Measurements from ENCODE around the gene SUSD2.
A peak's percentile ranks its signal among the peaks of the same experiment; 100 is the strongest.
"Not testable (repeated sequence)": the region's sequence is repeated elsewhere in the genome, so short reads cannot be mapped to it uniquely, and the experiment has no call there.

SUSD2 gene, protein sequence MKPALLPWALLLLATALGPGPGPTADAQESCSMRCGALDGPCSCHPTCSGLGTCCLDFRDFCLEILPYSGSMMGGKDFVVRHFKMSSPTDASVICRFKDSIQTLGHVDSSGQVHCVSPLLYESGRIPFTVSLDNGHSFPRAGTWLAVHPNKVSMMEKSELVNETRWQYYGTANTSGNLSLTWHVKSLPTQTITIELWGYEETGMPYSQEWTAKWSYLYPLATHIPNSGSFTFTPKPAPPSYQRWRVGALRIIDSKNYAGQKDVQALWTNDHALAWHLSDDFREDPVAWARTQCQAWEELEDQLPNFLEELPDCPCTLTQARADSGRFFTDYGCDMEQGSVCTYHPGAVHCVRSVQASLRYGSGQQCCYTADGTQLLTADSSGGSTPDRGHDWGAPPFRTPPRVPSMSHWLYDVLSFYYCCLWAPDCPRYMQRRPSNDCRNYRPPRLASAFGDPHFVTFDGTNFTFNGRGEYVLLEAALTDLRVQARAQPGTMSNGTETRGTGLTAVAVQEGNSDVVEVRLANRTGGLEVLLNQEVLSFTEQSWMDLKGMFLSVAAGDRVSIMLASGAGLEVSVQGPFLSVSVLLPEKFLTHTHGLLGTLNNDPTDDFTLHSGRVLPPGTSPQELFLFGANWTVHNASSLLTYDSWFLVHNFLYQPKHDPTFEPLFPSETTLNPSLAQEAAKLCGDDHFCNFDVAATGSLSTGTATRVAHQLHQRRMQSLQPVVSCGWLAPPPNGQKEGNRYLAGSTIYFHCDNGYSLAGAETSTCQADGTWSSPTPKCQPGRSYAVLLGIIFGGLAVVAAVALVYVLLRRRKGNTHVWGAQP

DNA sequence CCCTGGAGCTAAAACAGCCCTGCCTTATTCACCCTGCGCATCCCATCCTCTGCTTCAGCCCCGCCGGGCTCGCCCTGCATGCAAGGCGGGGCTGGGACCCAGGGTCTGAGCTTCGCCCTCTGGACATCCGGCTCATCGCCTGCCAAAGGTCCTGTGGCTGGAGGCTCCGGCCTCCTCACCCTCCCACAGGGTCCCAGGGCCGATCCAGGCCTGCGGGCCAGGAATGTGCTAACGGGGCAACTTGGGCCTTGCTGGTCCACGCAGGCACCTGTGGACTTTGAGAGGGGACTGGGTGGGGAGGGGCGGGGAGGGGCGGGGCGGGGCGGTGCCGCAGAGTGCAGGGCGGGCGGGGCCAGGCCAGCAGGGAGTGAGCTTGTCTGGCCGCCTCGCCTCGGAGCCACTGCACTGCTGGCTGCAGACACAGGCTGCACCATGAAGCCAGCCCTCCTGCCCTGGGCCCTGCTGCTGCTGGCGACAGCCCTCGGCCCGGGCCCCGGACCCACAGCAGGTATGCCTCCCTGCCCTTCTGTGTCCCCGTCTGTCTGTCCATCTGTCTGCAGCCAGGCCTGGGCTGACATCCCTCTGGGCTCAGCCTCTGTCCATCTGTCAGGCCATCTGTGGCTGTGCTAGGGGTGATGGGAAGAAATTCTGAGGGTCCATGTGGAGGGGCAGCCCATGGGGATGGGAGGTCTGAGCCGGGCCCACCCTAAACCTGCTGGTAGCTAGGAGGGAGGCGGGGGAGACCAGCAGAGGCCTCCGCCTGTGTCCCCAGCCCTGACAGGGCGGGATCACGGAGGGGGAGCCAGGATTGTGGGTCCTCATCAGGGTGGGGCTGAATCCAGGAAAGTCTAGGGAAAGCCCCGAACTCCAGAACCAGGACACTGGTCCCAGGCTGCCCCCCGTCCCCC, at the start of gene SUSD2:
Gene SUSD2, plus strand, starts transcription at position 400 of the 908 bp plus-strand sequence. Its CDS starts 33 bp downstream, at position 433.
- DNase-seq (ENCODE audit: low read depth), result no peak

DNA sequence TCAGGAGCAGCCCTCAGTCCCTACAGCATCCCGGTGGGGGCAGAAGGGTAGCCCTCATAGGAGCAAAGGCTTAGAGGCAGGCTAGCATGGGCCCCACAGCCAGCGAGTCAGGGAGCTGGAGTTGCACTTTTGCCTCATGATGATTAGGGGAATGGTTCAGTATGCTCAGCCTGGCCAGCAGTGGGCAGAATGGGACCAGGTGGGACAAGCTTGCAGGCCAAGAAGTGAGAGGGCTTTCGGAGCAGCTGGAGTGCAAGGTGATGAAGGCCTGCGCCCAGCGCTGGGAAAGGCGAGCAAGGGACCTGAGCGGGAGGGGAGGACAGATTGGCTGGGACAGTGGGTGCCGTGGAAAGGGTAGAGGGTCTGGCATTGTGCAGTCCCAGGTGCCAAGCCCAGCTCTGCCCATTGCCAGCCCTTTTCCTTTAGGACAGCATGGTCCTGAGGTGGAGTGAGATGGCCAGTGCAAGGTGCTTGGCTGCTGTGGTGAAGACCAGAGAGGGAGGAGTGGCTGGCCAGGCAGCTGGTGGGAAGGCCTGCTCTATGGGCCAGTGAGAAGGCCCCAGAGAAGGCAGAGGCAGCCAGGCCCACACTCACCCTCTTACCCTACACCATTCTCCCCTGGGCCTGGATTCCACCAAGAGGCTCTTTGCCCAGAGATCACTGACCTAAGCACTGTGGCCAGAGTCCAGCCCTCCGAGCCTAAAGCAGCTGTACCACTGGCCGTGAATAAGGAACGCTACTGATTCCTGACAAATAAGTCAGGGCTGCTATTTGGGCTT, 47.9 kb upstream of the SUSD2 start:
- DNase-seq (ENCODE audit: low read depth), result peak; percentile 37

DNA sequence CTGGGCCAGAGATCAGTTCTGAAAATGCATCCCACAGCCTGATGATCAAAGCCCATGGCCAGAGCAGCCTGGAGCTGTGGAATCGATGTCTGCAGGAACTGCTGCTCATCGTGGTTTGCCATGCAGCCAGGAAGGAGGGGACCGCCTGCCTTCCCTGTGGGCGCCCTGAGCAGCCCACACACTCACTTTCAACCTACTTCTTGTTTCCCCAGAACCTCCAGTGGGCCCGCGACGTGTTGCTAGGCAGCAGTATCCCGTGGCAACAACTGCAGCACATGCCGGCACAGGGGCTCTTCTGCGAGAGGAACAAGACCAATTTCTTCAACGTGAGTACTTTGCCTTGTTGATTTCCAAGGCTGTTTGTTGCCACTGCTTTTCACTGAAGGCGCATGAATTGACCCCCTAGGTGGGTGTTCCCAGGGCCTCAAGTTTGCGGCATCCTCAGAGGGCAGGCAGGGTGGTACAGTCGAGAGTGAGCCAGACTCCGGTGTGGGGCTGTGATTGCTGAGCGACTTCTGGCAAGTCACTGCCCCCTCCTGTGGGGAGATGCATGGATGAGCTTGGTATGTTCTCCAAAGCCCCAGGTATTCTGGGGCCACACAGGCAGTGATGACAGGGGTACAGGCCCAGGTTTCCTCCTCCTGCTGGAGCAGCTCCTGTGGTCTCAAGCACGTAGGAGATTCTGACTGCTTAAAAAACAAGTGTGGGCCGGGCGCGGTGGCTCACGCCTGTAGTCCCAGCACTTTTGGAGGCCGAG, 47.0 kb upstream of the SUSD2 start:
- peak; percentile 35 for DNase-seq (ENCODE audit: low read depth)

DNA sequence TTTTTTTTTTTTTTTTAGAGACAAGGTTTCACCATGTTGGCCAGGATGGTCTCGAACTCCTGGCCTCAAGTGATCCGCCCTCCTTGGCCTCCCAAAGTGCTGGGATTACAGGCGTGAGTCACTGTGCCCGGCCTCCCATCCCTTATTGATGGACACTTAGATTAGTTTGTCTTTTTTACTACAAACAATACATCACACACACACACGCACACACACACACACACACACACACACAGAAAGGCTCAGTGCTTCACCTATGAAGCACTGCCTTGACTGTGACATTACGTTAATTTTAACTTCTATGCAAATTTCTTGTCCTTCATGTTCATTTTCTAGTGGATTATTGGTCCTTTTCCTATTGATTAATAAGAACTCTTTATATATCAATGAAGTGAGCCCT, 44.8 kb upstream of the SUSD2 start:
- not testable (repeated sequence) for DNase-seq (ENCODE audit: low read depth)

DNA sequence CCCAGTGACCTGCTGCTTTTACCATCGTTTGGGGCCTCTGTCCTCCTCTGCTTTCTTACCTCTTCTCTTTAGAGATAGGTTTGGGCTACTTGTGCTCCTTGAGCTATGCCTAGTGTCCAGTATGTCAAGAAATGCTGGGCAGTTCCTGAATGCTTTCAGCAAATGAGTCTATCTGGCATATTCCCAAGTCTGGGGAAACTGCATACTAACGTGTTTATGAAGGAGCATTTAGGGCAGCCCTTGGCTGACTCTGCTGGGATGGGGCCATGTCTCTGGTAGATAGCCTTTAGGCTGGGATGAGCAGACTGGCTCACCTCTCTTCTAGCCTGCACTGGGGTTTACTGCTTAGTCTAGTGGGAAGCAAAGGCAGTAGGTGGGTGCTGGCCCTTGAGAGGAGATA, 43.7 kb upstream of the SUSD2 start:
- peak; percentile 85 for DNase-seq (ENCODE audit: low read depth)

DNA sequence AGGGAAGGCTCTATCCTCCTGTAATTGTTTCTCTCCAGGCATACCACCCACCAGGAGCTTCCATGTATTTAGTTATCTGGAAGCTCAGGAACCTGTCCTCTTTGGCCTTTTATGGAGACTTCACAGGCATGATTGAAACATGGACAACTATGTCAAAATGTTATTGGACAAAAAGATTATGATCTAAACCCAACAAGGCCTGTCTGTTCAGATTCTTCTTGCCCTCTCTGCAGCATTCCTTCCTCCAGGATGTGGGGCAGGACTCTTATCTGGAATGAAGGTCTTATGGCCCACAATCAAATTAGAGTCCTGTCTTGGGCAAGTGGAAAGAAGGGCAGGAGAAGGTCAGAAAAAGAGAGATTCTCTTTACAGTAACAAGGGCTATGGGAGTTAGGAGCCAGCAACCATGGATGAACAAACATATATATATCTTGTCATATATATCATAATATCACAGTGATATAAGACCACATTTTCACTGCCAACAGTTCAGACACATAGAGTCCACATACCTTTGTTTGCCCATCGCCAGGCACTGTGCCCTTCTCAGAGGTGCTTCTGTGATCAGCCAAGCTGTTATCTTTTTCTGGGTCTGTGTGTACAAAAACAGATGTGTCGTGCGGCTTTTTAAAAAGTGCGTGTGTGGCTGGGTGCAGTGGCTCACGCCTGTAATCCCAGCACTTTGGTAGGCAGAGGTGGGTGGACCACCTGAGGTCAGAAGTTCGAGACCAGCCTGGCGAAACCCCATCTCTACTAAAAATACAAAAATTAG, 42.5 kb upstream of the SUSD2 start:
- DNase-seq (ENCODE audit: low read depth), result peak; percentile 30

DNA sequence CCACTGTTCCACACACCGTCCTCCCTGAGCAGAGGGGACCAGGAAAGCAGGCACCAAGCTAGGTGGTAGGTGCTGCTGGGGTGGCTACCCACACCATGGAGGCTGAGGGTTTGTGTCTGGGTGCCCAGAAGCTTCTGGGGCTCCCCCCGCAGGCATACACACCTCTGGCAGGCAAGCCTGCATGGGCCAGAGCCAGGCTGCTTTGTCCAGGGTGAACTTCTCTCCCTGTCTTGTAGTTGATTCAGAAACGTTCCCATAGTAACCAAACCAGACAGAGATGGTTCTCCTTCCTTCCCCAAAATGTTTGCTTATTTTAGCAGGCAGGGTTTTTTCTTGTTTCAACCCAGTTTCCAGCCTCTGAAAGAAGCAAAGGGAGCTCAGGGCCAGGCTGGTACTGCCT, 40.9 kb upstream of the SUSD2 start:
- DNase-seq (ENCODE audit: low read depth), result no peak

DNA sequence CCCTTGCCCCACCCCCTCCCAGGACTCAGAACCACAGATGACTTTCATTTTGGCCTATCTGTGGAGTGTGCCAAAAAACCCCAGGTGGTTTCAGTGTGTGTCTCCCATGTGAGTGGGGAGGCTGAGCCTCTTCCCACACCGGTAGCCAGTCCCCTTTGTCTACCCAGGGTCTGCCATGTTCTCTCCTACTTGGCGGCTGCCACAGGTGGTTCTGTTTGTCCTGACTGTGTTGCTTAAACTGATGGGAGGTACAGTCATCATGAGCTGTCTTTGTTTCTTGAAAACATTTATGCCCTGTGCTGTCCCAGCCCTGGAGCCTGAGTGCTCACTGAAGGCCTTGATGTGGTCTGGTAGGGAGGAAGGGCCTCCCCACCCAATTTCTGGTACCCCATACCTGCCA, 39.7 kb upstream of the SUSD2 start:
- DNase-seq (ENCODE audit: low read depth), result peak; percentile 30

DNA sequence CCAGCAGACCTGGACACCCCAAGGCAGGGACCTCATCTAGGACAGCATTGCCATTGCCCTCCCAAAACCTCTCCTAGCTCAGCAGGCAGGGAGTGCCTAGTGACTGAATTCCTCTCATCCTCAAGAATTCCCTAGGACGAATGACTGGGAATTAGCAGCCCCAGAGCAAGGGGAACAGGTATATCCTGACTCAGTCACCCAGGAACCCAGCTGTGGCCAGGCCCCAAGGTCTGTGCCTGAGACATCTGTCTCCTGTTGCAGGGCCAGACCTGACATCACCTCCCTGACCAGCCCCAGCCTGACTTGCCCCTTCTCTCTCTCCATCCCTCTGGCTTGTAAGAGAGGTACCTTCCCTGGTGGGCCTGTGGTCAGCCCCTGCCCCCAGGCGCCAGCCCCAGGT, 39.0 kb upstream of the SUSD2 start:
- no peak for DNase-seq (ENCODE audit: low read depth)

DNA sequence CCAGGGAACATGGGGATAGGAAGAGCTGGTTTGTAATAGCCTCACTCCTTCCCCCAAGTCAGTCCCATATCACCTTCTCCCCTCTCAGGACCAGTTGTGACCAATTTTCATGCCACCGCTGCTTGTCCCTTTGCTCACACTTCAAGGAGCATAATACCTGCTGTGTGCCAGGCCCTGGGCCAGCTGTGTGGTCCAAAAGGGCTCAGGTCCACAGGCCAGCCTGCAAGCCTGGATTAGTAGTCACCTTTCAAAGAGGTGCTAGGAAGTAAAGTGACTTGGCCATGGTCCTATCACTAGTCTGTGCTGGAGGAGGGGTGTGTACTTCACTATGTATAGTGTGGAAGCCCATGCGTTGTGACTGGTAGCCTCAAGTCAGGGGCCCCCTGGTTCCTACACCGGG, 38.5 kb upstream of the SUSD2 start:
- no peak for DNase-seq (ENCODE audit: low read depth)

DNA sequence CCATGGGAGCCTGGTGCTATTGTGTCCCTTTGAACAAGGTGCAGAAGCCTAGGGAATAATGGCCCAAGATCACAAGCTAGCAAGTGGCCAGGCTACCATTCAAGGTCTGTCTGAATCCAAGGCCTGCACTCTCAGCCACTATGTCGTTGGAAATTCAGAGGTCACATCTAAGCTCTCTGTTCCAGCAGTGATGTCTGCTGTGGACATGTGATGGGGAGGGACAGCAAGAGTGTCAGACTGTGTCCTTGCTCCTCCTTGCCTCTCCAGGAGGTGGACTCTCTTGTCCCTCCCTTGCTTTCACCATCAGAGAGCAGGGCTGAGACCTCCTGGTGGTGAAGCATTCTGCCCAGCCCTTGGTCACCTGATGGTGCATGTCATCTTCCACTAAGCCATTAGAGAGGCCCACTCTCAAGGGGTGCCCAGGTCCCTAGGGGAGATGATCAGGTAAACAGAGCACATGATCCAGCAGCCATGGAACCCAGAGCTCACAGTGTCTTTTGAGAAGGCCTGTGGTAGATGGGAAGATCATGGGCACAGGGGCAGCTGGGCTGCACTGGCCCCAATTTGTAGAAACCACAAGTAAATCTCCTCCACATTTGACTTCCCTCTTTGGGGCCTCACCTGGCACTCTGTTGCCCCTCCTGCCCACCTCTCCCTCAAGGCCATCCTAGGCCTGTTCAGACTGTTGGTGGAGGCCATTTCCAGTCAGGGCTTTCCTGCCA, 37.1 kb upstream of the SUSD2 start:
- no peak for DNase-seq (ENCODE audit: low read depth)

DNA sequence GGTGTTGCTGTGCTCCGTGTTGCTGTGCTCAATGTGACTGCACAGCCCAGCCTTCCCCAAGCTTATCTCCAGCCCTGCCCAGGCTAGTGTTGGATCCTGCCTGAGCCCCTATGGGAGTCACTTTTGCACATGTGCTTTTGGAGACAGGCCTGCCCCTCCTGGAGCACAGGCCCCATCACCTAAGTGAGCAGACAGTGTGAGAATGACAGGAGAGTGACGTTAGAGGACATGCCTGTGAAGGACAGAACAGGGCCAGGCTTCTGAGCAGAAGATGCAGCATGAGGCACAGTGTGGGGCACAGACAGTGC, 36.6 kb upstream of the SUSD2 start:
- DNase-seq (ENCODE audit: low read depth), result no peak

DNA sequence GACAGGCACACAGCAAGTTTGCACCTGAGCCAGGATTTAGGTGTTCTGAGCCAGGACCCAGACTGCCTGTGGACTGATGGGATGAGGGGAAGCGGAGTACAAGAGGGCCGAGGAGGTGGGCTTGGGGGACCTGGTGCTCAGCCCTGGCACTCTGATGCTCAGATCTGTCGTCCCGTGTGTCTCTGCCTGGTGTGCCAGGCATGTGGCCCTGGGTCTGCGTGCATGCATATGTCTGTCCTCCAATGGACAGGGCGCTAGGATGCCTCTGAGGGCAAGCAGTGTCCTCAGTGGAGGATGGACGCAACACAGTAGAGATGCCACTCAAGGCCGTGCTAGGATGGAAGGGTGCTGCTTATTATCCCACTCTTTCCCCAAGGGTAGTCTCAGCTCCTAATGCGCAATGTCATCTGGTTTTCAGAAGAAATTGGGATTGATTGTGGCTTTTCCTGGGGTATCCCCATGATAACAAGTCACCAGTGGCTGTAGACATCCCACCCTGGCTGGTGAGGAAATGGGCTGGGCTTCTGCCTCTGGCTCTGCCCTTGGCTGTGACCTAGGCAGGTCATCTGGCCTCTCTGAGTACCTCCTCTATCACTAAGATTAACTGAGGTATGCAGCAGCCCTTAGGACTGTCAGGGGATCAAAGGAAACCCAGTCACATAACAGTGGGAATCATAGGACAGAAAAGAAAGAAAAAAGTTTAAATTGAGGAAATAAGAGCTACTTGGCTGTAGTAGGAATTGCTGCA, 35.7 kb upstream of the SUSD2 start:
- no peak for DNase-seq (ENCODE audit: low read depth)

DNA sequence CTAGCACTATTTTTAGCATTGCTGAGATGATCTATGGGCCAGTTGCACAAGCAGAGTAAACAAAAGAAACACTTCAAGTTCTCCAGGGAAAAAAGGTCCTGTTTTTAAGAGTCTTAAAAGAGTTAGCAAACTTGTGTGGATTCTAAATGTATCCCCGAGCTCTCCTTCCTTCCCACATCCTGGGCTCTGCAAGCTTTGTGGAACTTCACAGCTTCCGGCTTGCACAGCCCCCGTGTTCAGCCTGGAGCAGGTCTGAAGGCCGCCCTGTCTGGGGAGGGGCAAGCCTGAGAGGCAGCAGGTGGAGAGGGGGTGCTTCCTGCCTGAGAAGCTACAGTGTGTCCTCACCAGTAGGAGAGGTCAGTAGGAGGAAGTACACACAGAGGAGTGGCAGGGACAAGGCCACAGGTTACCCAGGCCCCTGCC, 35.1 kb upstream of the SUSD2 start:
- DNase-seq (ENCODE audit: low read depth), result peak; percentile 87

DNA sequence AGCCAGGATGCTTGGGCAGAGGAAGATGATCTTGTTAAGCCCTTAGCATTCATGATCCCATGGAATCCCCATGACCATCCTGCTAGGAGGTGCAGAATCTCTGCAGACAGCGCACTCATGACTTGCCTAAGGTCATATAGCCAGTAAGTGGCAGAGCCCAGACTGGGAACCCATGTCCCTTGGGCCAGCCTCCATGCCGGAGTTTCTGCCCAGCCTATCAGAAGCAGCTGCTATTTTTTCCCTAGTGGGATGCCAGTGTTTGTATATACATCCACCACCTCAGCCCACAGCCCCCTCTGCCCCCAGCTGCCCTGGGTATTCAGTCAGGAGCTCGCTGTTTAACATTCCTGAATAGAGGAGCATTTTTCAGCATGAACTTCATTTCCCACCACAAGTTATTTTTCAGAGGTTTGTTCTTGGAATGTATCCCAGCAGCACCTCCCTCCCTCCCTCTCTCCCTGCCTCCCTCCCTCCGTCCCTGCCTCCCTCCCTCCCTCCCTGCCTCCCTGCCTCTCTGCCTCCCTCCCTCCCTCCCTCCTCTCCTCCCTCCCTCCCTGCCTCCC, 34.4 kb upstream of the SUSD2 start:
- peak; percentile 92 for DNase-seq (ENCODE audit: low read depth)

DNA sequence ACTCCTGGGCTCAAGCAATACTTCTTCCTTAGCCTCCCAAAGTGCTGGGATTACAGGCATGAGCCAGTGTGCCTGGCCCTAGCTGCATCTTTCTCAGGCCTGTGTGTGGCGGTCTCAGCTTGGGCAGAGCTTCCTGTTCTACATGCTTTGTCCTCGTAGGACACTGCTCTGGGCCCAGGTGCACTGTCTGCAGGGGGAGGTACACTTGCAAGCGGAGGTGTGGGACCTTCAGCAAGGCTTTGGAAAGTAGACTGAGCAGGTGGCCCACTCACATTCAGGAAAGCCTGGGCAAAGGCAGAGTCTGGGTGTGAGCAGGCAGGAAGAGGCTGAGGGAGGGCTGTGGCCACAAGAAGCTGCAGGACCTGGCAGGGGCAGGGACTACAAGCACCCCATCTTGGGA, 33.6 kb upstream of the SUSD2 start:
- no peak for DNase-seq (ENCODE audit: low read depth)

DNA sequence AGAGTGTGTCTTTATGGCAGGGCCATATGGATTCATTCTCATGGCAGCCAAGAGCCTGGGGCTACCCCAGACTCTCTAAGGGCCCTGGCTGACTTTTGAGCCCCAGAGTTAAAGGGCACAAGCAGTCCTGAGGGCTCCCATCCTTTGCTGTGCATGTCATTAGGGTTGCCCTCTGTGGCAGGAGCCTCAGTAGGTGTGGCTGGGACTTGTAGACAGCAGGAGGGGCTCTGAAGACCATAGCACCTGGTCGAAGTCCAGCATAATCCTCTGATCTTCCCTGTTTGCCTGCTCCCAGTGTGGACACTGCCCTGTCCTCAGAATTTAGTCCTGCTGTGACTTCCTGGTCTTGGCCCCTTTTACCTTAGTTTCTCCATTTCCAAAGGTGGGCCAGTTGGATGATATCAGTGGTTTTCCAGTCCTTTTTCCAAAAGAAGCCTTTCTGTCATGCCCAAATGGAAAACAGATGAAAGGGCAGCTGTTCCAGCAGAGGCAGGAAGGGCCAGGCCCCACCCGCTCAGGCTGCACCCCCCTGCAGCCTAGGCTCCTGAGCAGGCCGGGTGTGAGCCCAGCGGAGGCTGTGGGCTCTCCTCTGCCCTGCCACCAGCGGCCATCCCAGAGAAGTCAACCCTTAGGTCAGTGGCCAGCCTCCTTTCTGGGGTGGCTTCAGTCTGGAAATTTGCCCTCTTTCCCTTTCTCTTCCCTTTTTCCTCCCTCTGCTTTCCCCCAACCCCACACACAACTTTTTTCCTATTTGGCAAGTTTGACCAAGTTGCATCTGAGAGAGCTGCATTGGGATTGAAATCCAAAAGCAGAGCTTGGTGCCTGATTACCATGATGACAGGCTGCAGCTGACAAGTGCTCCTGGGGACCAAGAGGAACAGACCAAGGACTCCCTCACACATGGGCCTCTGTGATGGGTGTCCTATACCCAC, 32.8 kb upstream of the SUSD2 start:
- DNase-seq (ENCODE audit: low read depth), result no peak

Measured in amniotic epithelial cell (primary cell).